Activated T-cell treated with anti-CD3 and anti-CD28 coated beads, Interleukin-2, amount 50 U/mL, for 4 hours (primary cell): Measurements from ENCODE around the gene CD248. TPM values are rescaled to one million over a fixed set of nuclear protein-coding genes. Genes with fewer than 3 reads are reported as not detected.
"Not testable (repeated sequence)": the region's sequence is repeated elsewhere in the genome, so short reads cannot be mapped to it uniquely, and the experiment has no call there.

ENCODE experiments used
- ATAC-seq, 2 donors: fragments of 200-7000 bp; cut with Tn5 transposase; one replicate each; pipeline ENCODE4 v1.10.0; 2021
- DNase-seq: peaks from one replicate; pipeline ENCODE4 v3.0.0-alpha.2; 2020
- H3K27me3 Mint-ChIP-seq: one replicate; pipeline ENCODE4 v1.8.0; 2021; ENCODE audit warnings: low read depth, mixed read lengths
- H3K36me3 Mint-ChIP-seq: one replicate; pipeline ENCODE4 v1.8.0; 2022; ENCODE audit warnings: mixed read lengths; ENCODE audit not compliant: insufficient read depth
- H3K4me1 Mint-ChIP-seq: one replicate; pipeline ENCODE4 v1.8.0; 2021; ENCODE audit warnings: low read depth, mixed read lengths
- H3K4me3 Mint-ChIP-seq: one replicate; pipeline ENCODE4 v1.8.0; 2021; ENCODE audit warnings: mild to moderate bottlenecking, moderate library complexity, mixed read lengths
- H3K9me3 Mint-ChIP-seq: one replicate; pipeline ENCODE4 v1.8.0; 2021; ENCODE audit warnings: mixed read lengths
- total RNA-seq, 3 donors: library from RNA; stranded (reverse); gene quantifications; one replicate each; pipeline ENCODE4 v1.2.1, GENCODE V29; 2021

The CD248 gene
- 1 to 10 TPM in 1 of 3 donors, under 1 TPM in 2; 0.65 to 1.5 (median 0.82) TPM for total RNA-seq

DNA sequence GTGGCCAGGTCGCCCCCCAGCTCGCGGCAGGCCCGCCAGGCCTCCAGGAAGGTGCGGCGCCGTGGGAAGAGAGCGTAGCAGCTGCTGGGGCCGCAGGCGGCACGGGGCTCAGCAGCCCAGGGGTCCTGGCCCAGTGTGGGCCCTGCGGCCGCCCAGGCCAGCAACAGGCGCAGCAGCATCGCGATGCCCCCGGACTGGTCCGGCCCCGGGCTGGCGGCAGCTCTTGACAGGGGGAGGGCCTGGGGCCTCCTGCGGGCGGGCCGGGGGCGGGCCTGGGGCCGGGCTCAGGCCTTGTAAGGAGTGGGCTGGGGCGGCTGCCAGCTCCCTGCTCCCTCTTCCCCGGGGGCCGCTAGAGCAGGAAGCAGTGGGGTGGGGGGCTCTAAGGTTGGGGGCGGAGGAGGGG lies at the start of gene CD248:
Gene CD248 (minus strand): TSS at position 196 of the 403 bp plus-strand sequence. CDS start 17 bp downstream, at position 179.
- ATAC-seq, result no peak
- peaks cover 62% of the 10 kb centered on the region for H3K4me1 Mint-ChIP-seq

DNA sequence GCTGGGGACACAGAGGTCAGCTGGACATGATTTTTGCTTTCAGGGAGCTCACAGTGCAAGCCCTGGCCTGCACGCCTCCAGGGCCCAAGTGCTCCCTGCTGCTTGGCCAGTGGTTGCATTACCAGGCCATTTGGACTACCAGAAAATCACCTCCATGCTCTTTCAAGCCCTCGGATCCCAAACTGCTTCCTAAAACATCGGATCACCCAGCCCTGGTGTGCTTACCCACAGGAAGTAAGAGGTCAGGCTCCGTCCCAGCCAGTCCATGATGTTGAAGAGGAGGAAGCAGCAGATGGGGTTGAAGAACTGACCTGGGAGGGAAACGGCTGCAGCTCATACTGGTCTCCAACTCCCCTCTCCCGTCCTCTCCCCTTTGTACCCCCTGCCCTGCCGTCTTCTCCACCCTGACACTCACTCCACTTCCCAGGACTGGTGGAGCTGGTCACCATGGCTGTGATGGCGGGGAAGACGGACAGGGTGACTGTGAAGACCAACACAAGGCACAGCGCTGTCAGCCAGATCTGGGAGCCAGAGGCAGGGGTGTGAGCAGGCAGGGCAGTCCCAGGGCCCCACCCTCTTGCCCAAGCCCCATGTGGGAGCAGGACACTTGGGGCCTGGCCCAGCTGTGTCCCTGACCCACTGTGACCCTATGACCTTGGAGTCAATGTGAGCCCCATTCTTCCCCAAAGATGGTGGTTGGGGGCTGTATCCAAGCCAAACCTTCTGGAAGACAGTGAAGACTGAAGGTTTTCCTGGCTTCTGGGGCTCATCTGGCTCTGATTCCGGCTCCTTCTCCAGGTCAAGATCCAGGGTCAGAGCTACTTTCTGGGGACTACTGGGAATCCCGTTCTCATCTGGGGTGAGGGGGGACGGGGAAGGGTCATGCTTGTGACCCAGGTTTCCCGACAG lies 49.1 kb upstream of the CD248 start:
- no peaks in the 10 kb centered on the region for H3K36me3 Mint-ChIP-seq
- no peak for DNase-seq
- H3K9me3 Mint-ChIP-seq, result no peaks in the 10 kb centered on the region
- ATAC-seq, result no peak
- no peaks in the 10 kb centered on the region for H3K27me3 Mint-ChIP-seq
- no peak overlapping the region for H3K4me3 Mint-ChIP-seq
- H3K4me1 Mint-ChIP-seq, result peaks cover 6% of the 10 kb centered on the region

More for the DNA sequence above, at the start of gene CD248:
- H3K27me3 Mint-ChIP-seq, result peaks cover 2% of the 10 kb centered on the region
- H3K4me3 Mint-ChIP-seq, result peak within 1 kb of the TSS; percentile 47
- no peaks in the 10 kb centered on the region for H3K9me3 Mint-ChIP-seq
- DNase-seq, result no peak
- H3K36me3 Mint-ChIP-seq, result no peaks in the 10 kb centered on the region

- no peaks in the 10 kb centered on the region for H3K36me3 Mint-ChIP-seq
- no peak for ATAC-seq
- no peak for DNase-seq
- no peaks in the 10 kb centered on the region for H3K9me3 Mint-ChIP-seq
- H3K27me3 Mint-ChIP-seq, result no peaks in the 10 kb centered on the region
- H3K4me1 Mint-ChIP-seq, result peaks cover under 1% of the 10 kb centered on the region
- H3K4me3 Mint-ChIP-seq, result no peak overlapping the region
Observed at GRCh38 chr11:66365166-66365565, 48.3 kb upstream of the CD248 start.

GRCh38 chr11:66363805-66364535 lies 47.1 kb upstream of the CD248 start:
- no peaks in the 10 kb centered on the region for H3K27me3 Mint-ChIP-seq
- peak; percentile 66 for DNase-seq
- ATAC-seq, result peak; percentile 71 to 76
- H3K9me3 Mint-ChIP-seq, result no peaks in the 10 kb centered on the region
- H3K4me1 Mint-ChIP-seq, result no peaks in the 10 kb centered on the region
- H3K36me3 Mint-ChIP-seq, result no peaks in the 10 kb centered on the region
- H3K4me3 Mint-ChIP-seq, result no peak overlapping the region

DNA sequence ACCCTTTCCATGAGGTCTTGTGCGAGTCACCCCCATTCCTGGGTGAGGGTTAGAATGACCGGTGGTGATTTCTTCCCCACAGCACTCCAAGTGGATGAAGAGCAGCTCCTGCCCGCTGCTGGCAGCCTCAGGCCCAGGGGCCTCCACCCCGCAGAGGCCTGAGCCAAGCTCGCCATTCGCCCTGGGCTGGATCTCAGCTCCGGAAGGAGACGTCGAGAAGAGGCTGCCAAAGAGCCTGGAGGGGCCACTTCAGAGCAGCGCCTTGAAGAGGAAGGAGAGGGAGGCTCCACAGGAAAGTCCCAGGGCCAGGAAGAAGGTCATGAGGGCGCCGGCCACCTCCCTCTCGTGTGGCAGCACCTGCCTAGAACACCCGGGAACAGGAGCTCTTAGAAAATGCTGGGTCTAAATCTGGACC lies 46.4 kb upstream of the CD248 start:
- Mint-ChIP-seq H3K4me1 (no peaks in the 10 kb centered on the region), H3K27me3 (no peaks in the 10 kb centered on the region), H3K4me3 (no peak overlapping the region), H3K9me3 (no peaks in the 10 kb centered on the region), H3K36me3 (no peaks in the 10 kb centered on the region)
- ATAC-seq (no peak), DNase-seq (no peak)

DNA sequence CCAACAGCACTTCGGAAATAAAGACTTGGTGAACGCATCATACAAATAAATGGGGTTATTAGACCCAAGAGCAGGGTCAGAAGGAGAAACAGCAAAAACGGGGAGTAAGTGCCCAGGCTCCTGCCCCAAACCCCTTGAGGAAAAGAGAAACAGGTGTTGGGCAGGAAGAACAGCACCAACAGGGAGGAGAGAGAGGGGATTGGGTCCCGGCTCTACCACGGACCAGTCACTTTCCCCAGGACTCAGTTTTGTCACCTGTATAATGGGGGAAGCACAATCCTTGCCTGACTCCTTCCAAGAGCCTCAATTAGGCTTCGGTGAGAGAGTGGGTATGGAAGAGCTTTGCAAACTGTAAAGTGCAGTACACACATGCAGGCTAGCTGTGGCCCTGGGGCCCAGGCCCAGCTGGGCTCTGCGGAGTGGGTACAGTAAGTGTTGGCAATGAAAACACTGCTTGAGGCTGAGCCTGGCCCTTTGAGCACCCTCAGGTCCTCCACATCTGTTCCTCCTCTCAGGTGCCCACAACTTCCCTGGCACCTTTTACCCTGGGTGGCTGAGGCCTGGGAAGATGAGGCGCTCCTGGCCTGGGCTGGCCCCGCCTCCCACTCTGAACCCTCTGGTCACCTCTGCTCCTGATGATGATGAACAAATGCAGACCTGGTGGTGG lies 45.8 kb upstream of the CD248 start:
- no peaks in the 10 kb centered on the region for H3K27me3 Mint-ChIP-seq
- H3K36me3 Mint-ChIP-seq, result no peaks in the 10 kb centered on the region
- H3K4me3 Mint-ChIP-seq, result no peak overlapping the region
- H3K9me3 Mint-ChIP-seq, result no peaks in the 10 kb centered on the region
- DNase-seq (no peak), ATAC-seq (no peak)
- no peaks in the 10 kb centered on the region for H3K4me1 Mint-ChIP-seq

- ATAC-seq, result no peak
- no peaks in the 10 kb centered on the region for H3K36me3 Mint-ChIP-seq
- H3K4me1 Mint-ChIP-seq, result no peaks in the 10 kb centered on the region
- no peaks in the 10 kb centered on the region for H3K9me3 Mint-ChIP-seq
- DNase-seq, result no peak
- no peak overlapping the region for H3K4me3 Mint-ChIP-seq
- H3K27me3 Mint-ChIP-seq, result no peaks in the 10 kb centered on the region
Observed at GRCh38 chr11:66361502-66361941, 44.7 kb upstream of the CD248 start.

DNA sequence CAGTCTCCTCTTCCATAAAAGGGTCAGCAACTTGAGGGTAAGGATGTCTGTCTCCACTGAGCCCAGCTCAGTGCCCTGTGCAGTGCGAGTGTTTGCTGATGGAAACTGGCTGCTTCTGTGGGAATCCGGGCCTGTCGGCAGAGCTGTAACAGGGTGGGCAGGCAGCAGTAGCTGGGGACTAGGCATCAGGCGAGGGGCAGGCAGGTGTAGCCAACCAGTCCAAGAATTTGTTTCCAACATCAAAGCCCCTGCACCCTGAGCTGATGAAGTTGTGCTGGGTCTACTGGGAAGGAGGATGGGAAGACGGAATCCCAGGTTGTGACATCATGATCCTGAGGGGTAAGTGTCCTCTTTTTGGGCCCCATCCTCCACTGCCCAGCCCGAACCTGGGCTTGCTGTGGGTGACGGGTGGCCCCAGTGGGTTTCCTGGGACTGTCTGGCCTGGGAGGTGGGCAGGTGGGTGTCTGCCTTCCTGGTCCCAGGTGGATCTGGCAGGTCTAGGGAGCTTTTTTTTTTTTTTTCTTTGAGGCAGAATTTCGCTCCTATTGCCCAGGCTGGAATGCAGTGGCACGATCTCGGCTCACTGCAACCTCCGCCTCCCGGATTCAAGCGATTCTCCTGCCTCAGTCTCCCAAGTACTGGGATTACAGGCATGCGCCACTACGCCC lies 43.7 kb upstream of the CD248 start:
- Mint-ChIP-seq H3K4me3 (no peak overlapping the region), H3K36me3 (no peaks in the 10 kb centered on the region), H3K4me1 (no peaks in the 10 kb centered on the region), H3K9me3 (no peaks in the 10 kb centered on the region), H3K27me3 (no peaks in the 10 kb centered on the region)
- no peak for ATAC-seq
- no peak for DNase-seq

DNA sequence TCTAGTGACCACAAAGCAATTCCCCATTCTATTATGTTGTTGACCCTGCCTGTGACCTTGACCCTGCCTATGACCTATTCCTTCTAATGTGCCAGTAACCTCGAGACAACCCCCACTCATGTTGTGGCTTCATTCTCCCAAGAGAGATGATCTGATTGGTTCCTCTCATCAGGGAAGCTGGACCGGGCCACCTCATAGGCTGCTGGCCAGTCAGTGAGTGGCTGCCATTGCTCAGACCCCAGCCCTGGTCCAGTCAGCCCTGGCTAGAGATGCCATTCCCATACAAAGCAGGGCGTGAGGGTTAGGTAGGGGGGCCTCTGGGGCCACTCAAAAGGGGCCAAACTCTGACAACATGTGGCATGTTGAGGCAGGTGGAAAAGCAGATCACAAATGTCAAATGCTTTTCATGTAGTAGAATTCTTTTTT lies 42.8 kb upstream of the CD248 start:
- Mint-ChIP-seq H3K27me3 (no peaks in the 10 kb centered on the region), H3K4me1 (no peaks in the 10 kb centered on the region), H3K36me3 (no peaks in the 10 kb centered on the region), H3K4me3 (no peak overlapping the region), H3K9me3 (no peaks in the 10 kb centered on the region)
- ATAC-seq (no peak), DNase-seq (no peak)

DNA sequence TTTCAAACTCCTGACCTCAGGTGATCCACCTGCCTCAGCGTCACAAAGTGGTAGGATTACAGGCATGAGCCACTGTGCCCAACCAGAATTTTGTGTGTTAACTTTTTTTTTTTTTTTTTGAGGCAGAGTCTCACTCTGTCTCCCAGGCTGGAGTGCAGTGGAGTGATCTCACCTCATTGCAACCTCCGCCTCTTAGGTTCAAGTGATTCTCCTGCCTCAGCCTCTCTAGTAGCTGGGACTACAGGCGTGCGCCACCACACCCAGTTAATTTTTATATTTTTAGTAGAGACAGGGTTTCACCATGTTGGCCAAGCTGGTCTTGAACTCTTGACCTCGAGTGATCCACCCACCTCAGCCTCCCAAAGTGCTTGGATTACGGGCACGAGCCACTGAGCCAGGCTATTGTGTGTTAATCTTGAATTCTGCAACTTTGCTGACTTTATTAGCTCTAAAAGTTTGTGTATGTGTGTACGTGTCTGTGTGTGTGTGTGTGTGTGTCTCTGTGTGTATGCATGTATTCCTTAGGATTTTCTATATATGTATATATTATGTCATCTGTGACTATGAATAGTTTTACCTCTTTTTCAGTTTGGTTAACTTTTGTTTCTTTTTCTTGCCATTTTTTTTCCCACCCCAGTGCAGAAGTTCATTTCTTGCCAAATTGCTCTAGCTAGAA lies 33.9 kb upstream of the CD248 start:
- H3K36me3 Mint-ChIP-seq, H3K4me3 Mint-ChIP-seq, H3K9me3 Mint-ChIP-seq, ATAC-seq, H3K27me3 Mint-ChIP-seq, DNase-seq: not testable (repeated sequence)
- peaks cover 15% of the 10 kb centered on the region for H3K4me1 Mint-ChIP-seq

GRCh38 chr11:66349084-66349386 lies 32.2 kb upstream of the CD248 start:
- peaks cover 28% of the 10 kb centered on the region for H3K4me1 Mint-ChIP-seq
- ATAC-seq (no peak), DNase-seq (no peak)
- H3K9me3 Mint-ChIP-seq, result no peaks in the 10 kb centered on the region
- peaks cover 5% of the 10 kb centered on the region for H3K36me3 Mint-ChIP-seq
- no peaks in the 10 kb centered on the region for H3K27me3 Mint-ChIP-seq
- H3K4me3 Mint-ChIP-seq, result peak overlapping the region; percentile 90

DNA sequence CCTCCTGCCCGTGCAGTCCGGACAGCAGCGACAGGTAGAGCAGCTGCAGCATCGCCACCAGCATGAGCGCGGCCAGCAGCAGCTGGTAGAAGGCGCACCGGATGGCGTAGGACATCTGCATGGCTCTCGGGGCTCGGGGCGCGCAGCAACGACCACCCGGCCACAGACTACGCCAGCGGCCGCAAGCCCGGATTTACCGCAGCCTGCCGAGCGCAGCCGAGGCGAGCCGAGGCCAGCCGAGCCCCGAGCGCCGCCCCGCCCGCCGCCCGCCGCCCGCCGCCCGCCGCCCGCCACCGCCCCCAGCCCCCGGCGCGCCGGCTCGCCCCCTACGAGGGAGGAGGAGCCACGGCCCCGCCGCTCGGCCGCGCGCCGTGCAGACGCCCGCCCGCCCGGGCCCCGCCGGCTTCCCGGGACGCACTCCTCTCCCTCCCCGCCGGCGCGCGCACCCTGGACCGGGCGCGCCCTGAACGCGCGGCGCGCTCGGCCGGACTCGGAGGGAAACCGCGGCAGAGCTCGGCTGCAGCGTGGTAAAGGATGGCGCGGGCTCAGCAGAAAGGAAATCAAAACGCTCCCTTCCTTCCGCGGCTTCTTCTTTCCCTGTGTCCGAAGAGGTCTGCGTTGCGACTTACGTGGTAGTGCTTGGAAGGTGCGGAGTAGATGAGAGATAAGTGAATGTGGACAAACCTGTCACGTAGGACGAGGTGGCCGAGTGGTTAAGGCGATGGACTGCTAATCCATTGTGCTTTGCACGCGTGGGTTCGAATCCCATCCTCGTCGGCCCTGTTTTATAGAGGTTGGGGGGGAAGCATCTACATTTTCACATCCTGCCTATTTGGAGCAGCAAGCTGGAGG lies 30.8 kb upstream of the CD248 start, which contains the start of gene B4GAT1:
Gene B4GAT1 (minus strand): TSS at position 205 of the 852 bp plus-strand sequence. CDS start 84 bp downstream, at position 121.
- ATAC-seq (peak; percentile 67 to 74), DNase-seq (peak; percentile 75)
- no peaks in the 10 kb centered on the region for H3K9me3 Mint-ChIP-seq
- peaks cover 7% of the 10 kb centered on the region for H3K36me3 Mint-ChIP-seq
- H3K4me1 Mint-ChIP-seq, result peaks cover 42% of the 10 kb centered on the region
- H3K4me3 Mint-ChIP-seq, result peak within 1 kb of the TSS; percentile 96
- H3K27me3 Mint-ChIP-seq, result no peaks in the 10 kb centered on the region
